Upper lobe of right lung (tissue), 1 donor: ENCODE measurements around the gene MEGF9. TPM values are rescaled to one million over a fixed set of nuclear protein-coding genes. Genes with fewer than 3 reads are reported as not detected.
A peak's percentile ranks its signal among the peaks of the same experiment; 100 is the strongest.

Experiments
- ATAC-seq: fragments of 200-7000 bp; cut with Tn5 transposase; one replicate; pipeline ENCODE4 v1.9.1; 2020; ENCODE audit warnings: mild to moderate bottlenecking, moderate library complexity
- DNase-seq: peaks from one replicate; pipeline ENCODE4 v3.0.0-alpha.2; 2020
- H3K27ac ChIP-seq: fragments of 200-600 bp; one replicate; pipeline ENCODE4 v1.8.0; 2022
- H3K27me3 ChIP-seq: fragments of 200-600 bp; one replicate; pipeline ENCODE4 v1.8.0; 2022; ENCODE audit warnings: mild to moderate bottlenecking
- H3K36me3 ChIP-seq: fragments of 200-600 bp; one replicate; pipeline ENCODE4 v1.8.0; 2022
- H3K4me1 ChIP-seq: fragments of 200-600 bp; one replicate; pipeline ENCODE4 v1.8.0; 2022
- H3K4me3 ChIP-seq: fragments of 200-600 bp; one replicate; pipeline ENCODE4 v1.8.0; 2022; ENCODE audit warnings: mild to moderate bottlenecking
- H3K9me3 ChIP-seq: fragments of 200-600 bp; one replicate; pipeline ENCODE4 v1.8.0; 2022
- intact Hi-C: fragments of 100-400 bp; cut with DNase I; formaldehyde crosslinking; loops from one replicate; pipeline ENCODE4 v1.11.0; 2022
- total RNA-seq: library from RNA; stranded (reverse); fragmentation: NEBNext Ultra II Directional; extraction: Animal tissue kit (Norgen Biotek cat#: 25700); gene quantifications from one replicate; pipeline ENCODE4 v1.2.1, GENCODE V29; 2021
- TF ChIP-seq, protein P1 (sequence below): fragments of 200-600 bp; IDR thresholded peaks from one replicate; pipeline ENCODE4 v1.8.0; 2022; ENCODE audit warnings: antibody characterized with exemption
- donor health status: DM: no; HTN: yes; CAD: no; lungs with severe emphysema.

MEGF9 gene
- total RNA-seq, 1 donor from 2014 or later, result 92.9 TPM

DNA sequence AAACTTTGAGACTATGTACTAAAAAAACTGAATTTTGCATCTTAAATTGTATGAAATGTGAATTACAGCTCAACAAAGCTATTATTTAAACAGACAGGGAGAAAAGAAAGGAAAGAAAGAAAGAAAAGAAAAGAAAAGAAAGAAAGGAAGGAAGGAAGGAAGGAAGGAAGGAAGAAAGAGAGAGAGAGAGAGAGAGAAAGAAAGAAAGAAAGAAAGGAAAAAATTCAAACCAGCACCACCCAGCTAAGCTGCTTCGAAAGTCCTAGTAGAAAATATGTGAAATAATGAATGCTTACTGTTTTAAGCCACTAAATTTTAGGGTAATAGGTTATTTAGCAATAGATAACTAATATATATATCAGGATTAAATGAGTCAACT is 102.6 kb downstream of the MEGF9 start:
- ATAC-seq (no peak), DNase-seq (no peak)
- H3K9me3 ChIP-seq, result no peaks in the 10 kb centered on the region
- H3K27me3 ChIP-seq, result no peaks in the 10 kb centered on the region
- TF ChIP-seq, protein P1, sequence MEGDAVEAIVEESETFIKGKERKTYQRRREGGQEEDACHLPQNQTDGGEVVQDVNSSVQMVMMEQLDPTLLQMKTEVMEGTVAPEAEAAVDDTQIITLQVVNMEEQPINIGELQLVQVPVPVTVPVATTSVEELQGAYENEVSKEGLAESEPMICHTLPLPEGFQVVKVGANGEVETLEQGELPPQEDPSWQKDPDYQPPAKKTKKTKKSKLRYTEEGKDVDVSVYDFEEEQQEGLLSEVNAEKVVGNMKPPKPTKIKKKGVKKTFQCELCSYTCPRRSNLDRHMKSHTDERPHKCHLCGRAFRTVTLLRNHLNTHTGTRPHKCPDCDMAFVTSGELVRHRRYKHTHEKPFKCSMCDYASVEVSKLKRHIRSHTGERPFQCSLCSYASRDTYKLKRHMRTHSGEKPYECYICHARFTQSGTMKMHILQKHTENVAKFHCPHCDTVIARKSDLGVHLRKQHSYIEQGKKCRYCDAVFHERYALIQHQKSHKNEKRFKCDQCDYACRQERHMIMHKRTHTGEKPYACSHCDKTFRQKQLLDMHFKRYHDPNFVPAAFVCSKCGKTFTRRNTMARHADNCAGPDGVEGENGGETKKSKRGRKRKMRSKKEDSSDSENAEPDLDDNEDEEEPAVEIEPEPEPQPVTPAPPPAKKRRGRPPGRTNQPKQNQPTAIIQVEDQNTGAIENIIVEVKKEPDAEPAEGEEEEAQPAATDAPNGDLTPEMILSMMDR, result no peak
- H3K4me3 ChIP-seq, result no peak overlapping the region
- no peaks in the 10 kb centered on the region for H3K4me1 ChIP-seq
- peaks cover 57% of the 10 kb centered on the region for H3K36me3 ChIP-seq
- intact Hi-C loops, result no loop called here
- H3K27ac ChIP-seq, result no peak overlapping the region

DNA sequence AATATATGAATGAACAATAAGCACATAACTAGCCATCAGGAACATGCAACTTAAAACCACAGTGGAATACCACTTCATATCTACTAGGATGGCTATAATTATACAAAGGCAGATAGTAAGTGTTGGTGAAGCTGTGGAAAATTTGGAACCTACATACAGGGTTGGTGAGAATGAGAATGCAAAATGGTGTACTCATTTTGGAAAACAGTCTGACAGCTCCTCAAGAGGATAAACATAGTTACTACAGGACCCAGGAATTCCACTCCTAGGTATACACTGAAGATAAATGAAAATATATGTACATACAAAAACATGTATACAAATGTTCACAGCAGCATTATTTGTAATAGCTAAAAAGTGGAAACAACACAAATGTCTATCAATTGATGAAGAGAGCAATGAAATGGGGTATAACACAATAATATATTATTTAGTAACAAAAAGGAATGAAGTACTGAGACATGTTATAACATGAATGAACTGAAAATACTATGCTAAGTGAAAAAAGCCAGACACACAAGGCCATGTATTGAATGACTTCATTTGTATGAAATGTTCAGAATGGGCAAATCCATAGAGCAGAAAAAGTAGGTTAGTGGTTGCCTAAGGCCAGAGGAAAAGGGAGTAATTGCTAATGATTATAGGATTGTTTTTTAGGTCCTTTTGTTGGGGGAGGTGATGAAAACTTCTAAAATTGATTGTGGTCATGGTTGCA is 103.1 kb downstream of the MEGF9 start:
- intact Hi-C loops, result no loop called here
- no peaks in the 10 kb centered on the region for H3K27me3 ChIP-seq
- TF ChIP-seq, protein P1, result peak; percentile 18
- no peak for DNase-seq
- H3K4me3 ChIP-seq, result no peak overlapping the region
- no peak for ATAC-seq
- peaks cover 63% of the 10 kb centered on the region for H3K36me3 ChIP-seq
- no peak overlapping the region for H3K27ac ChIP-seq
- no peaks in the 10 kb centered on the region for H3K9me3 ChIP-seq
- H3K4me1 ChIP-seq, result no peaks in the 10 kb centered on the region

DNA sequence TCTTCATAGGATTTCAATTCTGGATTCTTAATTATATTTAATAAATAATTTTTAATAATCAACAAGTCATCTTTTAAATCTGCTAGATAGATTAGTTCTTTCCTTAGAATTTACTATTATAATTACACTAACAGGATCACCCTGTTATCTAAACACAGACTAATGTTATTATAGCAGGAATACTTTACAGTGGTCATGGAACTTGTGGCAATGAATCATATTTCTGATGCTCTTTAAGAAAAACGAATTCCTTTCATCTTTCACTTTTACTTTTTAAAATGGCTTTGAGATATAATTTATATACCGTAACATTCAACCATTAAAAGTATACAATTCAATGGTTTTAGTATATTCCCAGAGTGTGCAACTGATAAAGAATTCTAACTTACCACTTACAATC is 104.6 kb downstream of the MEGF9 start:
- no peak for ATAC-seq
- Histone ChIP-seq H3K4me1 (no peaks in the 10 kb centered on the region), H3K36me3 (peaks cover 65% of the 10 kb centered on the region), H3K27me3 (no peaks in the 10 kb centered on the region), H3K9me3 (no peaks in the 10 kb centered on the region), H3K27ac (no peak overlapping the region), H3K4me3 (no peak overlapping the region)
- intact Hi-C loops, result no loop called here
- no peak for DNase-seq
- TF ChIP-seq, protein P1, result no peak

DNA sequence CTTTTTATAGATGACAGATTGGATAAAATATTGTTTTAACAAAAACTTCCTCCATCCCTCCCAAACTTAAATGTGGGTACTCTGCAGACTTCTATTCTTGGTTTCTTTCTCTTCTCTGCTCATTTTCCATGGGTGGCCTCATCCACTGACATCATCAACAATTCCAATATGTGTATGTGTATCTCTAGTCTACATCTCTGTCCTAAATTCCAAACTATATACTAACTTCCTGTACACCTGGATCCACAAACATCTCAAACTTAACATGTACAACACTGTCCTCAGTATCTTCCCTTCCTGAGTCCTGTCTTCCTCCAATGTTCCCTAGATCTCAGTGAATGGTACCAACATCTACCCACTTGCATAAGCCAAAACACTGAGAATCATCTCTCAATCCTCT is 105.8 kb downstream of the MEGF9 start:
- Histone ChIP-seq H3K4me1 (no peaks in the 10 kb centered on the region), H3K4me3 (no peak overlapping the region), H3K27ac (no peak overlapping the region), H3K27me3 (no peaks in the 10 kb centered on the region), H3K9me3 (no peaks in the 10 kb centered on the region), H3K36me3 (peaks cover 57% of the 10 kb centered on the region)
- DNase-seq (no peak), ATAC-seq (no peak)
- intact Hi-C loops, result no loop called here
- TF ChIP-seq, protein P1, result no peak

DNA sequence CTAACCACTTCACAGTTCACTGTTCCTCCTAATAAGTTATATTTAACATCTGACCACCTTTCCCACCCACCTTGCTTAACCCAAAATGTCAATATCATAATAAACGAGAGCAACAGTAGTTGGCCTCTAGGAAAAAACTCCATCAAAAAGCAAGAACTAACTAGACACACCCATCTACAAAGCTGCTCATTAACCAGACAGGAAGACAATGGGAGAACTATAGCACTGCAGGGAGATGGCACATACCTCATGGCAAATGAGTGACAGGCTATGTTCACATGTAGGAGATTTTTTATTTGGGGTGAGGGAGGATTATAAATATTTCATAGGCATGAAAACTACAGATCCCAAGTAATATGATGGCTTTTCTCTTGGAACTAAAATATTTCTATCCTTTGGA is 110.7 kb downstream of the MEGF9 start:
- intact Hi-C loops, result no loop called here
- no peaks in the 10 kb centered on the region for H3K27me3 ChIP-seq
- no peaks in the 10 kb centered on the region for H3K4me1 ChIP-seq
- H3K9me3 ChIP-seq, result no peaks in the 10 kb centered on the region
- peaks cover 39% of the 10 kb centered on the region for H3K36me3 ChIP-seq
- ATAC-seq (no peak), DNase-seq (no peak)
- TF ChIP-seq, protein P1, result no peak
- H3K4me3 ChIP-seq, result no peak overlapping the region
- no peak overlapping the region for H3K27ac ChIP-seq

DNA sequence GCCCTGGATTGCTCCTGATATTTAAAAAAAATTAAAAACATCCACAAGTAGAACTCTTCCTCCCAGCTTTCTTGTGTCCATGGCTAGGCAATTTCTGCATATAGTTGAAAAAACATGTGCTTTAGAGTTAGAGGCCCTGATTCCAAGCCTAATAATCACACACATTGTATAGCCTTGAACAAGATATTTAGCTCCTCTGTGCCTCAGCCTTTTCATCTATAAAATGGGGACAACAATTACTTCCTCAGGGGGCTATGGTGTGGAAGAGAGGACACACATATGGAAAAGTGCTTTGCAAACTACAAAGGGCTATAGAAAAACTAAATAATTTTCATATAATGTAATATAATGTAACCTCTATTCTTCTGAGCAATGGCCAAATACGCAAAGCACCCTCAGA is 111.3 kb downstream of the MEGF9 start:
- no peak overlapping the region for H3K27ac ChIP-seq
- intact Hi-C loops, result no loop called here
- ATAC-seq, result no peak

More for the DNA sequence above, 111.3 kb downstream of the MEGF9 start:
- peaks cover 37% of the 10 kb centered on the region for H3K36me3 ChIP-seq
- TF ChIP-seq, protein P1, result no peak
- H3K4me3 ChIP-seq, result no peak overlapping the region
- no peaks in the 10 kb centered on the region for H3K9me3 ChIP-seq
- no peaks in the 10 kb centered on the region for H3K4me1 ChIP-seq
- H3K27me3 ChIP-seq, result no peaks in the 10 kb centered on the region
- DNase-seq, result no peak
